RWPE1 (cell line): Measurements from ENCODE around the gene ZNF398.

Experiments used
- CTCF ChIA-PET: fragments of 350-600 bp; sonication (Branson Sonifier 250); formaldehyde crosslinking; extraction: SDS; loops from one replicate; lab custom pipeline; 2021; lab: Yijun Ruan, JAX
- POLR2A ChIA-PET: fragments of 400-600 bp; formaldehyde crosslinking; extraction: SDS; loops from one replicate; lab custom pipeline; 2020; ENCODE audit warnings: antibody characterized with exemption; ENCODE audit not compliant: low non-redundant PET; lab: Yijun Ruan, JAX
- DNase-seq: peaks from one replicate; pipeline ENCODE4 v3.0.0; 2012; ENCODE audit warnings: low spot score
- H3K27ac ChIP-seq: fragments of 450-650 bp; 2 replicates; pipeline ENCODE4 v1.5.1; 2017
- TF ChIP-seq, protein P1 (sequence below): fragments of 450-650 bp; conservative IDR thresholded peaks from 2 replicates; pipeline ENCODE4 v1.5.1; 2017; ENCODE audit warnings: low read depth, mild to moderate bottlenecking

The ZNF398 gene

DNA sequence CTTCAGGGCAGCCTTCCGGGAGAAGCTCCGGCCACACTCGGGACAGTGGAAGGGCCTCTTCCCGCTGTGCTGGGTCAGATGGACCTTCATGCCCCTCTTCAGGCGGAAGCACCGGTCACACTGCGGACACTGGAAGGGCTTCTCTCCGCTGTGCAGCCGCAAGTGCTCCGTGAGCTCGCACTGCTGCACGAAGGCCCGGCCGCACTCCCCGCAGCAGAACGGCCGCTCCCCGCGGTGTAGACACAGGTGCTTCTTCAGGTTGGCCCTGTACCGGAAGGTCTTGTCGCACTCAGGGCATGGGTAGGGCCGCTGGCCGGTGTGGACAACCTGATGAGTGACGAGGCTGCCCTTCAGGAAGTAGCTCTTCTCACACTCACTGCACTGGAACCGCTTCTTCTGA, 42.5 kb upstream of the ZNF398 start:
- TF ChIP-seq, protein P1, sequence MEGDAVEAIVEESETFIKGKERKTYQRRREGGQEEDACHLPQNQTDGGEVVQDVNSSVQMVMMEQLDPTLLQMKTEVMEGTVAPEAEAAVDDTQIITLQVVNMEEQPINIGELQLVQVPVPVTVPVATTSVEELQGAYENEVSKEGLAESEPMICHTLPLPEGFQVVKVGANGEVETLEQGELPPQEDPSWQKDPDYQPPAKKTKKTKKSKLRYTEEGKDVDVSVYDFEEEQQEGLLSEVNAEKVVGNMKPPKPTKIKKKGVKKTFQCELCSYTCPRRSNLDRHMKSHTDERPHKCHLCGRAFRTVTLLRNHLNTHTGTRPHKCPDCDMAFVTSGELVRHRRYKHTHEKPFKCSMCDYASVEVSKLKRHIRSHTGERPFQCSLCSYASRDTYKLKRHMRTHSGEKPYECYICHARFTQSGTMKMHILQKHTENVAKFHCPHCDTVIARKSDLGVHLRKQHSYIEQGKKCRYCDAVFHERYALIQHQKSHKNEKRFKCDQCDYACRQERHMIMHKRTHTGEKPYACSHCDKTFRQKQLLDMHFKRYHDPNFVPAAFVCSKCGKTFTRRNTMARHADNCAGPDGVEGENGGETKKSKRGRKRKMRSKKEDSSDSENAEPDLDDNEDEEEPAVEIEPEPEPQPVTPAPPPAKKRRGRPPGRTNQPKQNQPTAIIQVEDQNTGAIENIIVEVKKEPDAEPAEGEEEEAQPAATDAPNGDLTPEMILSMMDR, result no peak
- CTCF ChIA-PET, result no interaction called here
- DNase-seq, result no peak
- no peak overlapping the region for H3K27ac ChIP-seq
- POLR2A ChIA-PET, result no interaction called here

DNA sequence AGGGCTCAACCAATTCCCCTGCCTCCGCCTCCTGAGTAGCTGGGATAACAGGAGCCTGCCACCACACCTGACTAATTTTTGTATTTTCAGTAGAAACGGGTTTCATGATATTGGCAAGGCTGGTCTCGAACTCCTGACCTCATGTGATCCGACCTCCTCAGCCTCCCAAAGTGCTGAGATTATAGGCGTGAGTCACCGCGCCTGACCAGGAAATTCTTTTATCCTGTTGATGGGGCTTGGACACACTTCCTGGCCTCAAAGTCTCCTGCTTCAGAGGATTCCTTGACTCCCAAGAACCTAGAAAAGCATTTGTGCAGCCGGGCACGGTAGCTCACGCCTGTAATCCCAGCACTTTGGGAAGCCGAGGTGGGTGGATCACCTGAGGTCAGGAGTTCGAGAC, 37.3 kb upstream of the ZNF398 start:
- H3K27ac ChIP-seq, result no peak overlapping the region
- TF ChIP-seq, protein P1, result no peak
- DNase-seq, result no peak
- POLR2A ChIA-PET, result no interaction called here
- CTCF ChIA-PET, result no interaction called here

DNA sequence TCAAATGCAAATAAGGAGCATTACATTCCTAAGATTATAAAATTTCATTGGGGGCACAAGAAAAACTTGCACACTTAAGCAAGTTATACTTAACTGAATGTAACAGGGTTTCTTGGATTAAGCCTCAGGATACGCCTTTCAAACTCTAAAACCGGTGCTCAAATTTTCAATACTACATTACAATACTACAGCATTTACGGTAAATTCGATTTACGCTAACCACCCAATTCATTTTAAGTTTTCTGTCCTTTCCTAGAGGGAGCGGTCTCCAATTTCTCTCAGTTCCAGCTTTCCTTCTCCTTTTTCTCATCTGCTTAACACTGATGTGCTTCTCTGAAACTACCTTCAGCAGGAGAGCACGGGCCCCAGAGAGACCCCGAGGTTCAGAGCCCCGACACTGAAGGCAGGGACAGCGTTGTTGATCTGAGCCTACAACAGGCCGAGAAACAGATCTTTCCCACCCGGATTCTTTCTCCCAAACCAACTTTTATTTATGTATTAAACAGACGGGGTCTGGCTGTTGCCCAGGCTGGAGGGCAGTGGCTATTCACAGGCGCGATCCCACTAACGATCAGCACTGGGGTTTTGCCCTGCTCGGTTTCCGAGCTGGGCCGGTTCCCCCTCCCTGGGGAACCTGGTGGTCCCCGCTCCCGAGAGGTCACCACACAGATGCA, 21.9 kb upstream of the ZNF398 start:
- ChIA-PET POLR2A (interaction anchor here (0.5 to 0.6 kb wide), 2 partner anchors 59 to 97 kb away, joined by 3 to 4 read pairs; partner anchors contain the start of gene PDIA4), CTCF (interaction anchor here (0.6 to 2.9 kb wide), 7 partner anchors 16 to 120 kb away, joined by 3 to 19 read pairs (median 3); partner anchors contain the start of genes ZNF282 and ZNF398)
- H3K27ac ChIP-seq, result peak overlapping the region; percentile 94
- TF ChIP-seq, protein P1, result no peak
- peak; percentile 8 for DNase-seq

DNA sequence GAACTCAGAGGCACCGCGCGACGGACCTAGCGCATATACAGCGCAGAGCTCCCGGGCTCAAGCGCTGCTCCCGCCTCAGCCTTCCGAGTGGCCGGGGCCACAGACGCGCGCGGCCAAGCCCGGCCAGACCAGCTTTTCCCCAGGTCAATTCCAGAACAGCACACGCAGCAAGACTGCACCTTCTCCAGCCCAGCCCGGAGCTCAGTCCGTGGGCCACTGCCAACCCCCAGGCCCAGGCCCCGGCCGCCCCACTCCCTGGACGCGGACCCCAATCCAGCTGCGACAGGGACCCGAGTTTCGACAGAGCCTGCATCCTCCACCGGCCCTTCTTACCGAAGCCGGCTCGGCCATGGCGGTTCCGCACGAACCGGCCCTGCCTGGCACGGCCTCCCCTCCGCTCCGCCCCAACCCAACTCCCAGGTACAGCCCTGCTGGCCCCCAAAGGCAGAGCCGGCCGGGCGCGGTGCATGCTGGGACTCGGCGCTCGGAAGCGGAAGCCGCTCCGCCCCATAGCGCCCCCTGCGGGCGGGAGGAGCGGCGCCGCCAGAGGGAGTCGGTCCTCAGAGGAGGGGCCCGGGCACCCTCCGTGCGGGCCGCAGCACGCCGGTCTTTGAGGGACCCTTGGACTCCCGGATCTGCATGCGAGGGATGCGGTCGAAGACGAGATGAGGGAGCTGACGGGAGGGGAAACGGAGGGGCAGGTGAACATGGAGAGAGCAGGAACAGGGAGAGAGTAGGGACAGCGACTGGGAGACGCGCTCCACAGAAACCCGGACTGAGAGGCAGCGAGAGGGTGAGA, 21.2 kb upstream of the ZNF398 start, which contains the start of gene ZNF425:
TSS of gene ZNF425 (minus strand) at position 462 of the 799 bp plus-strand sequence. CDS start at position 351, 111 bp downstream.
- peak within 1 kb of the TSS; percentile 94 for H3K27ac ChIP-seq
- peak; percentile 88 for DNase-seq
- TF ChIP-seq, protein P1, result peak; percentile 99
- ChIA-PET CTCF (interaction anchor here (0.6 to 2.9 kb wide), 9 partner anchors 15 to 319 kb away, joined by 3 to 19 read pairs (median 3); partner anchors contain the start of genes ZNF282 and ZNF398), POLR2A (interaction anchor here (0.5 to 0.6 kb wide), 3 partner anchors 37 to 98 kb away, joined by 3 to 5 read pairs (median 4); partner anchors contain the start of gene PDIA4)

DNA sequence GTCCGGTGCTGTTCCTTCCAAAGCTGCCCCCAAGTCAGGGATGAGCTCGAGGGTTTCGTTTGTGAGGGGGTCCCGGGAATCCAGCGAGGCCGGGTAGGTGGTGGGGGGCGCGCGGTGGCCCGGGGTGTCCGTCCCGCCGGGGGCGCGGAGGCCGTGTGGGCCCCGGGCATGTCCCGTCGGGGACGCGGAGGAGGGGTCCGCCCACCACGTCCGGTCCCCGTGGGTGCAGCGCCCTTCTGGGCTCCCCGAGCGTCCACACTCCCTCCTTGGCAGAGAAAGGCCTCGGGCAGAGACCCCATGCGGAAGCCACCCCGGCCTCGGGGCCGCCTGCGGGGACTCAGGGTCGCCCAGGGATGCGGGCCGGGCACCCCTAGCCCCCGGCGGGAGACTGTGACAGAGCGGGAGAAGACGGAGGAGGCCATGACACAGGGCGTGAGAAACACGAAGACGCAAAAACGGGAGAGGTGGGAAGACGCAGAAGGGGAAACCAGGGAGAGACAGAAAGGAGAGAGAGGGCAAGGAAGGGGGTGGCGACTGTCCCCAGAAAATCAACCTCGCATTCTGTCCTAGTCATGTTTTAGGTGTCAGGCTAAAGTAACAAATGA, 20.5 kb upstream of the ZNF398 start:
- CTCF ChIA-PET, result interaction anchor here (0.7 to 2.9 kb wide), 5 partner anchors 19 to 319 kb away, joined by 3 to 19 read pairs (median 6); partner anchors contain the start of gene ZNF398
- H3K27ac ChIP-seq, result peak overlapping the region; percentile 94
- peak; percentile 27 for DNase-seq
- POLR2A ChIA-PET, result no interaction called here
- TF ChIP-seq, protein P1, result no peak
